ENCODE data around the gene THY1. TPM values are rescaled to one million over a fixed set of nuclear protein-coding genes. Genes with fewer than 3 reads are reported as not detected.

Gene THY1
- polyA plus RNA-seq, 1 donor from 2014 or later = 98.3 TPM

DNA sequence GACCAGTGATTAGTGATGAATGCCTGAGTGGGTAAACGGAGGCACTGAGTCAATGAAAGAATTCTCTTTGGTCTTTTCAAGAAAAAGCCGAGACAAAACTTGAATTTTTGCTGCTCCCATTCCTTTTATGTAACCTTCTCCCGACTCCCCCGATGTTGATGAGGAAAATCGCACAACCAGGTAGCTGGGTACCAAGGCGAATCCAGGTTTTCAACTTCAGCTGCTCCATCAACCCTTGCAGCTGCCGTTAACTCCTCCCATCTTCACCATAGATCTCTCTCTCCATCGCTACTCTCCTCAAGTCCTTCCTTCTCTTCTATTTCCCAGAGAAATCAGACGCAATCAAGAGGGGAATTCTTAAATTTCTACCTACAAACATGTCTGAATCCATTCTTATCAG, 40.9 kb downstream of the THY1 start:
- H3F3A ChIP-seq (ENCODE audit: insufficient read depth, low read length, poor library complexity, severe bottlenecking) = no peaks in the 10 kb centered on the region
- H3K79me2 ChIP-seq (replicated peaks; ENCODE audit: insufficient read depth, low read length) = no peaks in the 10 kb centered on the region
- H4K20me1 ChIP-seq (ENCODE audit: insufficient read depth) = no peaks in the 10 kb centered on the region
- no peak overlapping the region for H3K27ac ChIP-seq (ENCODE audit: low read length)
- peak overlapping the region; percentile 74 for H3K4me3 ChIP-seq (ENCODE audit: low read length)
- H3K36me3 ChIP-seq (ENCODE audit: insufficient read depth, low read length) = no peaks in the 10 kb centered on the region
- H3K27me3 ChIP-seq (ENCODE audit: insufficient read depth, low read depth, low read length) = peaks cover 13% of the 10 kb centered on the region
- no peak overlapping the region for H3K9ac ChIP-seq (ENCODE audit: low read length)
- H3K9me2 ChIP-seq (ENCODE audit: insufficient read depth, low read length) = no peaks in the 10 kb centered on the region
- H3K4me2 ChIP-seq (ENCODE audit: low read length) = peak overlapping the region; percentile 64
- no peak overlapping the region for H2AFZ ChIP-seq (ENCODE audit: low read depth, low read length)
- TF ChIP-seq RAD21 (conservative IDR thresholded peaks at IDR 0.05) (no peak), POLR2AphosphoS5 (IDR thresholded peaks at IDR 0.05) (no peak)
- H3K9me3 ChIP-seq (ENCODE audit: low read length) = no peaks in the 10 kb centered on the region

DNA sequence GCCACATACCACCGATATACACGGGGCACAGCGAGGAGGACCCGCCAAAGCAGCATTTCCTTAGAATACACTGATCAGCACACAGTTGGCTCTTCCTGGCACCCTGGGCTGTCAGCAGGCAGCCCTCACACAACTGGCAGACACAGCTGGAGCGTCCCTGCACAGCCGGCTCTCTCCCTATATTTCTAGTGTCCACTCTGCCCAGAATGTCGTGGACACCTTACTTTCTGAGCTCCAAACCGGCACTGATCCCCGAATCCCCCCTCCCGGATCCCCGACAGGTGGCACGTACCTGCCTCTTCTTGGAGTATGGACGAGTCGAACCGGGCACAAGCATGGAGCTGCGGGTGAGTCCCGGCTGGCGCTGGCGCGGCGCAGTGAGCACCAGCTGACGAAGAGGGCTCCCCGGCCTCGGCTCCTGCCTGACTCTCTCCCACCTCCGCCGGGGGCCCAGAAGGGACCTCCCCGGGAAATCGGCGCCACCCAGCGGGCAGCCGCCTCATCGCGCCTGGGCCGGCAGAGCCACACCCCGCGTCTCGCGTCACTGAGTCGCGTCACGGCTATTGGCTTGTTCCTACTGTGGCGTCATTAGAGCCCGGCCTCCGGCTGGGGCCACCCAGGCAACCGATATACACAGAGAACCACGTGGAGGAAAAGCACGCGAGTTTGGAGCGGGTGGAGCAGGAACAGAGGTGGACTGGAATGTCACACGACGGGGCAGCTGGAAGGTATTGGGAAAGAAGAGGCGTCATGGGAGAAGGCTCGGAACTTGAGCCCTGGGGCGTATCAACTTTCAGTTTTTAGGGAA, 41.6 kb downstream of the THY1 start, which contains the start of gene USP2:
Gene USP2, minus strand, starts transcription at position 510 of the 808 bp plus-strand sequence. CDS start 8,210 bp downstream, outside the sequence.
- no peak within 1 kb of the TSS for H3K27ac ChIP-seq (ENCODE audit: low read length)
- H2AFZ ChIP-seq (ENCODE audit: low read depth, low read length) = no peak within 1 kb of the TSS

More for the DNA sequence above, 41.6 kb downstream of the THY1 start, which contains the start of gene USP2:
- Histone ChIP-seq H3F3A (ENCODE audit: insufficient read depth, low read length, poor library complexity, severe bottlenecking) (no peaks in the 10 kb centered on the region), H3K9ac (ENCODE audit: low read length) (peak within 1 kb of the TSS; percentile 63), H3K9me2 (ENCODE audit: insufficient read depth, low read length) (no peaks in the 10 kb centered on the region), H3K79me2 (replicated peaks; ENCODE audit: insufficient read depth, low read length) (no peaks in the 10 kb centered on the region), H3K4me2 (ENCODE audit: low read length) (peak within 1 kb of the TSS; percentile 95), H3K27me3 (ENCODE audit: insufficient read depth, low read depth, low read length) (peaks cover 13% of the 10 kb centered on the region), H3K9me3 (ENCODE audit: low read length) (no peaks in the 10 kb centered on the region), H3K4me3 (ENCODE audit: low read length) (peak within 1 kb of the TSS; percentile 74), H3K36me3 (ENCODE audit: insufficient read depth, low read length) (no peaks in the 10 kb centered on the region), H4K20me1 (ENCODE audit: insufficient read depth) (no peaks in the 10 kb centered on the region)
- TF ChIP-seq SMC3 (conservative IDR thresholded peaks at IDR 0.05; ENCODE audit: poor library complexity) (peak; percentile 94), EZH2 (IDR thresholded peaks at IDR 0.05; ENCODE audit: borderline replicate concordance, insufficient read depth, low read length, poor library complexity, severe bottlenecking) (no peak), POLR2AphosphoS5 (IDR thresholded peaks at IDR 0.05) (no peak), TAF1 (IDR thresholded peaks at IDR 0.05; ENCODE audit: low read depth) (peak; percentile 48), RAD21 (conservative IDR thresholded peaks at IDR 0.05) (peak; percentile 88), EP300 (conservative IDR thresholded peaks at IDR 0.05; ENCODE audit: poor library complexity, severe bottlenecking) (peak; percentile 72), MXI1 (conservative IDR thresholded peaks at IDR 0.05; ENCODE audit: poor library complexity, severe bottlenecking) (peak; percentile 100)
- TF ChIP-seq, protein P1, sequence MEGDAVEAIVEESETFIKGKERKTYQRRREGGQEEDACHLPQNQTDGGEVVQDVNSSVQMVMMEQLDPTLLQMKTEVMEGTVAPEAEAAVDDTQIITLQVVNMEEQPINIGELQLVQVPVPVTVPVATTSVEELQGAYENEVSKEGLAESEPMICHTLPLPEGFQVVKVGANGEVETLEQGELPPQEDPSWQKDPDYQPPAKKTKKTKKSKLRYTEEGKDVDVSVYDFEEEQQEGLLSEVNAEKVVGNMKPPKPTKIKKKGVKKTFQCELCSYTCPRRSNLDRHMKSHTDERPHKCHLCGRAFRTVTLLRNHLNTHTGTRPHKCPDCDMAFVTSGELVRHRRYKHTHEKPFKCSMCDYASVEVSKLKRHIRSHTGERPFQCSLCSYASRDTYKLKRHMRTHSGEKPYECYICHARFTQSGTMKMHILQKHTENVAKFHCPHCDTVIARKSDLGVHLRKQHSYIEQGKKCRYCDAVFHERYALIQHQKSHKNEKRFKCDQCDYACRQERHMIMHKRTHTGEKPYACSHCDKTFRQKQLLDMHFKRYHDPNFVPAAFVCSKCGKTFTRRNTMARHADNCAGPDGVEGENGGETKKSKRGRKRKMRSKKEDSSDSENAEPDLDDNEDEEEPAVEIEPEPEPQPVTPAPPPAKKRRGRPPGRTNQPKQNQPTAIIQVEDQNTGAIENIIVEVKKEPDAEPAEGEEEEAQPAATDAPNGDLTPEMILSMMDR (IDR thresholded peaks at IDR 0.05; ENCODE audit: poor library complexity, severe bottlenecking) = peak; percentile 100
- TF ChIP-seq, protein P2, sequence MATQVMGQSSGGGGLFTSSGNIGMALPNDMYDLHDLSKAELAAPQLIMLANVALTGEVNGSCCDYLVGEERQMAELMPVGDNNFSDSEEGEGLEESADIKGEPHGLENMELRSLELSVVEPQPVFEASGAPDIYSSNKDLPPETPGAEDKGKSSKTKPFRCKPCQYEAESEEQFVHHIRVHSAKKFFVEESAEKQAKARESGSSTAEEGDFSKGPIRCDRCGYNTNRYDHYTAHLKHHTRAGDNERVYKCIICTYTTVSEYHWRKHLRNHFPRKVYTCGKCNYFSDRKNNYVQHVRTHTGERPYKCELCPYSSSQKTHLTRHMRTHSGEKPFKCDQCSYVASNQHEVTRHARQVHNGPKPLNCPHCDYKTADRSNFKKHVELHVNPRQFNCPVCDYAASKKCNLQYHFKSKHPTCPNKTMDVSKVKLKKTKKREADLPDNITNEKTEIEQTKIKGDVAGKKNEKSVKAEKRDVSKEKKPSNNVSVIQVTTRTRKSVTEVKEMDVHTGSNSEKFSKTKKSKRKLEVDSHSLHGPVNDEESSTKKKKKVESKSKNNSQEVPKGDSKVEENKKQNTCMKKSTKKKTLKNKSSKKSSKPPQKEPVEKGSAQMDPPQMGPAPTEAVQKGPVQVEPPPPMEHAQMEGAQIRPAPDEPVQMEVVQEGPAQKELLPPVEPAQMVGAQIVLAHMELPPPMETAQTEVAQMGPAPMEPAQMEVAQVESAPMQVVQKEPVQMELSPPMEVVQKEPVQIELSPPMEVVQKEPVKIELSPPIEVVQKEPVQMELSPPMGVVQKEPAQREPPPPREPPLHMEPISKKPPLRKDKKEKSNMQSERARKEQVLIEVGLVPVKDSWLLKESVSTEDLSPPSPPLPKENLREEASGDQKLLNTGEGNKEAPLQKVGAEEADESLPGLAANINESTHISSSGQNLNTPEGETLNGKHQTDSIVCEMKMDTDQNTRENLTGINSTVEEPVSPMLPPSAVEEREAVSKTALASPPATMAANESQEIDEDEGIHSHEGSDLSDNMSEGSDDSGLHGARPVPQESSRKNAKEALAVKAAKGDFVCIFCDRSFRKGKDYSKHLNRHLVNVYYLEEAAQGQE (IDR thresholded peaks at IDR 0.05; ENCODE audit: borderline replicate concordance) = no peak
